ENCODE measurements around the gene BMPER.

Gene BMPER

GRCh38 chr7:33872870-33873269, 32.5 kb upstream of the BMPER start:
- no peak overlapping the region for H3K4me3 ChIP-seq (ENCODE audit: low read depth, low read length)
- no peak for DNase-seq (ENCODE audit: low read depth, low spot score)
- ChIA-PET CTCF (interaction anchor here (0.8 to 6.6 kb wide), 2 partner anchors 13 to 22 kb away, joined by 3 to 39 read pairs; no protein-coding TSS in a partner anchor), POLR2A (no interaction called here)
- TF ChIP-seq, protein P1, sequence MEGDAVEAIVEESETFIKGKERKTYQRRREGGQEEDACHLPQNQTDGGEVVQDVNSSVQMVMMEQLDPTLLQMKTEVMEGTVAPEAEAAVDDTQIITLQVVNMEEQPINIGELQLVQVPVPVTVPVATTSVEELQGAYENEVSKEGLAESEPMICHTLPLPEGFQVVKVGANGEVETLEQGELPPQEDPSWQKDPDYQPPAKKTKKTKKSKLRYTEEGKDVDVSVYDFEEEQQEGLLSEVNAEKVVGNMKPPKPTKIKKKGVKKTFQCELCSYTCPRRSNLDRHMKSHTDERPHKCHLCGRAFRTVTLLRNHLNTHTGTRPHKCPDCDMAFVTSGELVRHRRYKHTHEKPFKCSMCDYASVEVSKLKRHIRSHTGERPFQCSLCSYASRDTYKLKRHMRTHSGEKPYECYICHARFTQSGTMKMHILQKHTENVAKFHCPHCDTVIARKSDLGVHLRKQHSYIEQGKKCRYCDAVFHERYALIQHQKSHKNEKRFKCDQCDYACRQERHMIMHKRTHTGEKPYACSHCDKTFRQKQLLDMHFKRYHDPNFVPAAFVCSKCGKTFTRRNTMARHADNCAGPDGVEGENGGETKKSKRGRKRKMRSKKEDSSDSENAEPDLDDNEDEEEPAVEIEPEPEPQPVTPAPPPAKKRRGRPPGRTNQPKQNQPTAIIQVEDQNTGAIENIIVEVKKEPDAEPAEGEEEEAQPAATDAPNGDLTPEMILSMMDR (IDR thresholded peaks at IDR 0.05; ENCODE audit: insufficient read depth, low read length, missing control alignments), result no peak

DNA sequence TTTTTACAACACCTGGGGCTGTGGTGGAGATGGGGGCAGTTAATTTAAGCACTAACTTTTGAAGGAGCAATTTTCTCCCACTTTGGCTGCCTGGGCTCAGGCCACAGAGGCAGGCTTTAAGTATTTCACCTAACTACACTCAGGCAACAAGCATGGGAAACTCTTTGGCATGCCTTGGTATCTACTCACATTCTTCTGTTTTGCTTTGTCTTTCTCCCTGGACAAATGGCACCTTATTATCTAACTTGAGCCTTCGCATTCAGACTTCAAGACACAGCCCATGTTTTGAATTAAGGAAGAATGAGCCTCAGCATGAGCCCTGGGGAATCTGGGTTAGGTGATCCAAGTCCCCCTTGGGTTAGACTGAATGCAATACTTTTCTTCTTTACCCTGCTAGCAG, 31.8 kb upstream of the BMPER start:
- TF ChIP-seq, protein P1 (IDR thresholded peaks at IDR 0.05; ENCODE audit: insufficient read depth, low read length, missing control alignments), result no peak
- no peak overlapping the region for H3K4me3 ChIP-seq (ENCODE audit: low read depth, low read length)
- ChIA-PET POLR2A (interaction anchor here (0.8 kb wide), 1 partner anchor 12 kb away, joined by 3 read pairs; no protein-coding TSS in a partner anchor), CTCF (interaction anchor here (1.0 to 6.6 kb wide), 4 partner anchors 12 to 59 kb away, joined by 3 to 39 read pairs (median 4); no protein-coding TSS in a partner anchor)
- DNase-seq (ENCODE audit: low read depth, low spot score), result no peak

GRCh38 chr7:33873981-33874750, 31.2 kb upstream of the BMPER start:
- TF ChIP-seq, protein P1 (IDR thresholded peaks at IDR 0.05; ENCODE audit: insufficient read depth, low read length, missing control alignments), result no peak
- no peak overlapping the region for H3K4me3 ChIP-seq (ENCODE audit: low read depth, low read length)
- no peak for DNase-seq (ENCODE audit: low read depth, low spot score)
- POLR2A ChIA-PET, result interaction anchor here (0.5 to 0.8 kb wide), 2 partner anchors 13 to 1099 kb away, joined by 3 read pairs; no protein-coding TSS in a partner anchor
- CTCF ChIA-PET, result interaction anchor here (1.0 to 6.6 kb wide), 5 partner anchors 11 to 59 kb away, joined by 3 to 39 read pairs (median 3); no protein-coding TSS in a partner anchor

GRCh38 chr7:33874943-33875342, 30.4 kb upstream of the BMPER start:
- TF ChIP-seq, protein P1 (IDR thresholded peaks at IDR 0.05; ENCODE audit: insufficient read depth, low read length, missing control alignments), result no peak
- ChIA-PET POLR2A (no interaction called here), CTCF (interaction anchor here (1.6 to 6.6 kb wide), 2 partner anchors 13 to 20 kb away, joined by 3 to 39 read pairs; no protein-coding TSS in a partner anchor)
- DNase-seq (ENCODE audit: low read depth, low spot score), result peak; percentile 88
- H3K4me3 ChIP-seq (ENCODE audit: low read depth, low read length), result no peak overlapping the region

DNA sequence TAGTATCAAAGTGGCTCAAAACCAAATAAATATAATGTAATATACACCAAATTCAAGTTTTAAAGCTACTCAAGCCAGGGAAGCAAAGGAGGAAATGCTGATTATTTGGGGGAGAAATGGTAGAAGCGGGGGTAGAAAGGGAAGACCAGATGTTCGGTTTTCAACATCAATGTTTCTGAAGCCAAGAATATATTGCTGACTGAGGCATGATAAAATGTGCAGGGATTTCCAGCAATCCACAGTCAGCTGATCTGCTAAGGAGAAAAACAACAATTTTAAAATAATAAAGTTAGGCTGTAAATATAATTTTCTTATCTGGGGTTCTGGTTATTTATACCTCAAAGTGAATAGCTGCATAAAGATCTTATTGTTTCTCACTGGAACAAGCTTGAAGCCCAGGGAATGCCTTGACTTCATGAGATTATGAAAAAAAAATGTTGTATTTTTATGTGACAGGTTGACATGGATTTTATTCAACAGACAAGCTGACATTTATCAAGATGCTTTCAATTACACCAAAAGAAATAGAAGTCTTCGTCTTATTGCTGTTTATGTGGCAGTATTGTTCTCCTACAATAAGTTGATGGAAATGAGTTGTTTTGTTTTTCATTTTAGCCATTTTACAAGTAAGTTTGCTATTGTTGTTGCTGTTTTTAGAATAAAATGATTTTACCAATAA, 28.6 kb upstream of the BMPER start:
- TF ChIP-seq, protein P1 (IDR thresholded peaks at IDR 0.05; ENCODE audit: insufficient read depth, low read length, missing control alignments), result no peak
- no peak overlapping the region for H3K4me3 ChIP-seq (ENCODE audit: low read depth, low read length)
- ChIA-PET CTCF (interaction anchor here (0.7 to 6.6 kb wide), 5 partner anchors 9 to 119 kb away, joined by 3 to 39 read pairs (median 3); no protein-coding TSS in a partner anchor), POLR2A (no interaction called here)
- DNase-seq (ENCODE audit: low read depth, low spot score), result no peak

DNA sequence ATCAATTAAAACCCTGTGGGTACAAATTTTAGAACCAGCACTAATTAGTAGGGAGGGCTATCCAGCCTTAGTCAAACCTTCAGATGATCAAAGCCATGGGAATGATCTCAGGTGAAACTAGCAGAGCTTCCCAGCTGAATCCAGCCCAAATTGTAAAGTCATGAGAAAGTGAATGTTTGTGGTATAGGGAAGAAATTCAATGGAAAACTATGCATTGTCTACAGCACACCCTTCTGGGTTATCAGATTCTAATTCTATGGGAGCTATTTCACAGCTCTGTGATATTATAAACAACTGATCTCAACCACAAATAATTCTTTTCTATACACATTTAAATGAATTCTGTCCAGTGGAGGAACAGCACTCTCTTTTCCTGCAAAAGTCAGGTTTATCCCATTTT, 24.6 kb upstream of the BMPER start:
- DNase-seq (ENCODE audit: low read depth, low spot score), result no peak
- no peak overlapping the region for H3K4me3 ChIP-seq (ENCODE audit: low read depth, low read length)
- POLR2A ChIA-PET, result no interaction called here
- TF ChIP-seq, protein P1 (IDR thresholded peaks at IDR 0.05; ENCODE audit: insufficient read depth, low read length, missing control alignments), result no peak
- CTCF ChIA-PET, result interaction anchor here (1.1 to 10.6 kb wide), 4 partner anchors 14 to 165 kb away, joined by 3 to 149 read pairs (median 3); no protein-coding TSS in a partner anchor

All from AG04449 (cell line).